ENCODE results near the gene HAUS8. TPM values are rescaled to one million over a fixed set of nuclear protein-coding genes. Genes with fewer than 3 reads are reported as not detected.

The HAUS8 gene
- total and polyA plus RNA-seq, 2 donors (not counting 3 experiments of a cell fraction or from before 2014, with no cell fraction given), result 9.6 to 30.3 TPM

DNA sequence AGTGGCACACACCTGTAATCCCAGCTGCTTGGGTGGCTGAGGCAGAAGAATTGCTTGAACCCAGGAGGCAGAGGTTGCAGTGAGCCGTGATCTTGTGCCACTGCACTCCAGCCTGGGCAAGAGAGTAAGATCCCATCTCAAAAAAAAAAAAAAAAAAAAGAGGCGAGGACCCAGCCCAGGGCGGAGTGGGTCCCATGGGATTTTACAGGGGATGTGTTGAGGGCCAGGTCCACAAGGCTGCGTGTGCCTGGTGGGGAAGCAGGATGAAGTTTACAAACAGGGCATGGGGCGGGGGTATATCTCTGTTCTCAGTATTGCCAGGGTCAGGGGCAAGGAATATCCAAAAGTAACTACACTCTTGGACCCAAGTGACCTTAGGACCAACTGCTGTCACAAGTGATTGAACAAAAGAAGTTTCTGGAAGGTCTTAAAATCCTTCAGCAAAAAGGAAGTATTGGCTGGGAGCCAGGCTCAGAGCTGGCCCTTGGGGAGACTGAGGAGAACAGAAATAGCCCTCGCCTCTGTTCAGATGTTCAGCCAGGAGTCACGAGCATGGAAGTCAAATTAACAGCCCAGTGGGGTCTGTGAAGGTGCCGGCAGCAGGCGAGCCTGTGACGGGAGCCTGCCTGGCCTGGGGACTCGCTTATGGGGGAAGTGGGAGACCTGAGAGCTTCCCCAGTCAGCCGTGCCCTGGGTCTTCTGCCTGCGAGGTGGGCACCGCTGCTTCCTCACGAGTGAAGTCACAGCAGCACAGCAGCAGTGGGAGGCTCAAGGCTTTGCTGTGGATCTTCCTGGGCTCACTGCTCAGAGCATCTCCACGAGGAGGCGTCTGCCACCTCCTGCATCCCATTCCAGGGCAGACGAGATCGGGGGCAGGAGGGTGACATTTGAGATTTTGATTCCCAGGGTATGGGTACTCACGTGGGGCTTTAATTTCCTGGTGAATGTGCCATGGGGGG is 6.7 kb upstream of the HAUS8 start:
- CTCF ChIA-PET, result no interaction called here

DNA sequence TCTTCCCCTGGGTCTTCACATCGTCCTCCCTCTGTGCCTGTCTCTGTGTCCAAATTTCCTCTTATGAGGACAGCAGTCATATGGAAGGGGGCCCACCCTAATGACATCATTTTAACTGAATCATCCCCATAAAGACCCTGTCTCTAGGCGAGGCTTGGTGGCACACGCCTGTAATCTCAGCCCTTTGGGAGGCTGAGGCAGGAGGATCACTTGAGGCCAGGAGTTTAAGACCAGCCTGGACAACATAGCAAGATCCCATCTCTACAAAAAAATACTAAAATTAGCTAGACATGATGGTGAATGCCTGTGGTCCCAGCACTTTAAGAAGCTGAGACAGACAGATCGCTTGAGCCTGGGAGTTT is 5.2 kb upstream of the HAUS8 start:
- H3K4me1 ChIP-seq (ENCODE audit: control insufficient read depth, extremely low read depth, insufficient read depth, low read length), result peaks cover 30% of the 10 kb centered on the region
- H3K27ac ChIP-seq (ENCODE audit: insufficient read depth, low read depth, low read length), result peak overlapping the region; percentile 89
- FAIRE-seq (no peak), DNase-seq (ENCODE audit: low read depth, low spot score) (no peak)
- no peaks in the 10 kb centered on the region for H3K9me1 ChIP-seq (replicated peaks; ENCODE audit: control insufficient read depth, extremely low read depth, insufficient read depth, low read length)
- TF ChIP-seq POLR2AphosphoS5 (IDR thresholded peaks at IDR 0.05; ENCODE audit: insufficient read depth, low read depth, low read length), result no peak
- TF ChIP-seq FOS (IDR thresholded peaks at IDR 0.05; ENCODE audit: borderline replicate concordance, insufficient read depth, low read length), result no peak
- TF ChIP-seq JUN (IDR thresholded peaks at IDR 0.05; ENCODE audit: borderline replicate concordance, insufficient read depth, insufficient read length, low read depth), result no peak
- no peak for TF ChIP-seq MAX (IDR thresholded peaks at IDR 0.05; ENCODE audit: insufficient read depth, insufficient read length)
- TF ChIP-seq MYC (IDR thresholded peaks at IDR 0.05; ENCODE audit: low read depth, low read length), result no peak
- TF ChIP-seq POLR2A (IDR thresholded peaks at IDR 0.05; ENCODE audit: low read depth, low read length), result no peak
- no peak for TF ChIP-seq CTCF (IDR thresholded peaks at IDR 0.05; ENCODE audit: extremely low read depth in 1 of 2, insufficient read depth in 1 of 2, low read depth in 1 of 2, low read length in 2 of 2)
- TF ChIP-seq GATA2 (IDR thresholded peaks at IDR 0.05; ENCODE audit: insufficient read depth, insufficient read length, low read depth, low read length), result no peak
- TF ChIP-seq EZH2 (IDR thresholded peaks at IDR 0.05; ENCODE audit: borderline replicate concordance, low read depth, low read length, severe bottlenecking), result no peak
- H3K4me3 ChIP-seq (replicated peaks in 1 of 3; ENCODE audit: insufficient read depth in 1 of 3, low read depth in 1 of 3, low read length in 3 of 3), result no peak overlapping the region
- BruUV-seq (replicated peaks), result no TSS peak
- intact Hi-C loops (cut with micrococcal nuclease) (loop anchor here (1.0 kb wide), 1 partner anchor 28 kb away; no protein-coding TSS in a partner anchor), dilution Hi-C loops (cut with MboI; ENCODE audit: extremely low pct_ligation_motif_present, low sequenced_read_pairs) (no loop called here)
- ChIA-PET CTCF (interaction anchor here (2.2 kb wide), 1 partner anchor 28 kb away, joined by 10 read pairs; no protein-coding TSS in a partner anchor), POLR2A (no interaction called here)
- H3K27me3 ChIP-seq (ENCODE audit: control insufficient read depth in 2 of 2, insufficient read depth in 2 of 2, low read length in 2 of 2), result no peaks in the 10 kb centered on the region
- H3K36me3 ChIP-seq (ENCODE audit: control insufficient read depth in 2 of 2, extremely low read depth in 1 of 2, insufficient read depth in 2 of 2, low read length in 2 of 2), result no peaks in the 10 kb centered on the region
- peak overlapping the region; percentile 39 for H3K9ac ChIP-seq (replicated peaks; ENCODE audit: extremely low read depth, insufficient read depth, low read length)
- H3K4me2 ChIP-seq (ENCODE audit: insufficient read depth, low read length), result peak overlapping the region; percentile 74
- peaks cover 94% of the 10 kb centered on the region for H3K79me2 ChIP-seq (ENCODE audit: control insufficient read depth, insufficient read depth, low read length)
- no peaks in the 10 kb centered on the region for H4K20me1 ChIP-seq (replicated peaks; ENCODE audit: control insufficient read depth, extremely low read depth, insufficient read depth, low read length)
- no peak overlapping the region for H2AFZ ChIP-seq (ENCODE audit: low read depth, low read length)
- H3K9me3 ChIP-seq (replicated peaks; ENCODE audit: control insufficient read depth, insufficient read depth, low read length), result no peaks in the 10 kb centered on the region

More for the DNA sequence above, 6.7 kb upstream of the HAUS8 start:
- no peak for TF ChIP-seq MAX (IDR thresholded peaks at IDR 0.05; ENCODE audit: insufficient read depth, insufficient read length)
- Histone ChIP-seq H4K20me1 (replicated peaks; ENCODE audit: control insufficient read depth, extremely low read depth, insufficient read depth, low read length) (no peaks in the 10 kb centered on the region), H3K79me2 (ENCODE audit: control insufficient read depth, insufficient read depth, low read length) (peaks cover 96% of the 10 kb centered on the region), H3K9me1 (replicated peaks; ENCODE audit: control insufficient read depth, extremely low read depth, insufficient read depth, low read length) (no peaks in the 10 kb centered on the region), H3K9ac (replicated peaks; ENCODE audit: extremely low read depth, insufficient read depth, low read length) (no peak overlapping the region), H2AFZ (ENCODE audit: low read depth, low read length) (no peak overlapping the region), H3K27ac (ENCODE audit: insufficient read depth, low read depth, low read length) (no peak overlapping the region), H3K36me3 (ENCODE audit: control insufficient read depth in 2 of 2, extremely low read depth in 1 of 2, insufficient read depth in 2 of 2, low read length in 2 of 2) (peaks cover 0 to 8% of the 10 kb centered on the region in 2 experiments), H3K27me3 (ENCODE audit: control insufficient read depth in 2 of 2, insufficient read depth in 2 of 2, low read length in 2 of 2) (no peaks in the 10 kb centered on the region), H3K9me3 (replicated peaks; ENCODE audit: control insufficient read depth, insufficient read depth, low read length) (no peaks in the 10 kb centered on the region), H3K4me1 (ENCODE audit: control insufficient read depth, extremely low read depth, insufficient read depth, low read length) (peaks cover 24% of the 10 kb centered on the region), H3K4me3 (replicated peaks in 1 of 3; ENCODE audit: insufficient read depth in 1 of 3, low read depth in 1 of 3, low read length in 3 of 3) (no peak overlapping the region), H3K4me2 (ENCODE audit: insufficient read depth, low read length) (no peak overlapping the region)
- FAIRE-seq (no peak), DNase-seq (ENCODE audit: low read depth, low spot score) (no peak)
- POLR2A ChIA-PET, result no interaction called here
- dilution Hi-C loops (cut with MboI; ENCODE audit: extremely low pct_ligation_motif_present, low sequenced_read_pairs) (no loop called here), intact Hi-C loops (cut with micrococcal nuclease) (no loop called here)
- BruUV-seq (replicated peaks), result no TSS peak
